LNCAP (cell line): Measurements from ENCODE around the gene EYA4.

Experiments
- TF ChIP-seq, protein P1 (sequence below): fragments of 450-650 bp; IDR thresholded peaks from 2 replicates; pipeline ENCODE4 v1.5.1; 2017; ENCODE audit warnings: mild to moderate bottlenecking

The EYA4 gene

GRCh38 chr6:133313068-133313467, 71.9 kb downstream of the EYA4 start:
- TF ChIP-seq, protein P1, sequence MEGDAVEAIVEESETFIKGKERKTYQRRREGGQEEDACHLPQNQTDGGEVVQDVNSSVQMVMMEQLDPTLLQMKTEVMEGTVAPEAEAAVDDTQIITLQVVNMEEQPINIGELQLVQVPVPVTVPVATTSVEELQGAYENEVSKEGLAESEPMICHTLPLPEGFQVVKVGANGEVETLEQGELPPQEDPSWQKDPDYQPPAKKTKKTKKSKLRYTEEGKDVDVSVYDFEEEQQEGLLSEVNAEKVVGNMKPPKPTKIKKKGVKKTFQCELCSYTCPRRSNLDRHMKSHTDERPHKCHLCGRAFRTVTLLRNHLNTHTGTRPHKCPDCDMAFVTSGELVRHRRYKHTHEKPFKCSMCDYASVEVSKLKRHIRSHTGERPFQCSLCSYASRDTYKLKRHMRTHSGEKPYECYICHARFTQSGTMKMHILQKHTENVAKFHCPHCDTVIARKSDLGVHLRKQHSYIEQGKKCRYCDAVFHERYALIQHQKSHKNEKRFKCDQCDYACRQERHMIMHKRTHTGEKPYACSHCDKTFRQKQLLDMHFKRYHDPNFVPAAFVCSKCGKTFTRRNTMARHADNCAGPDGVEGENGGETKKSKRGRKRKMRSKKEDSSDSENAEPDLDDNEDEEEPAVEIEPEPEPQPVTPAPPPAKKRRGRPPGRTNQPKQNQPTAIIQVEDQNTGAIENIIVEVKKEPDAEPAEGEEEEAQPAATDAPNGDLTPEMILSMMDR: no peak

DNA sequence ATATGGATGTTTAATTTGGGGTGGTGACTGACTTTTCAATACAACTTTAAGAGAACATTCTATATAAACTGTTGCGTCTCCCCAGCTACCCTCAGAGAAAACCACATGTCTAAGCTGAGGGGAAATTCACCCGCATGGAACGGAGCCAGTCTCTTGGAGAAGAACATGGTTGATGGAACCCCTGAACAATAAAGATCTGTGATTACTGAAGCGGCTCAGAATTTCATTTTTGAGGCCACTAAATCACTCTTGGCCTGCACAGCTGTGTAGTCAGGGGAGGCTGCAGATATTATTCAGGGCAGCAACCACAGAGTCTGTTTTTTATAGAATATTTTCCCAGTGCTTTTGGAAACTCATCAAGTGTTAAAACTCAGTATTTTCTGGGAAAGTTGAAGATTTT, 73.8 kb downstream of the EYA4 start:
- TF ChIP-seq, protein P1: no peak

DNA sequence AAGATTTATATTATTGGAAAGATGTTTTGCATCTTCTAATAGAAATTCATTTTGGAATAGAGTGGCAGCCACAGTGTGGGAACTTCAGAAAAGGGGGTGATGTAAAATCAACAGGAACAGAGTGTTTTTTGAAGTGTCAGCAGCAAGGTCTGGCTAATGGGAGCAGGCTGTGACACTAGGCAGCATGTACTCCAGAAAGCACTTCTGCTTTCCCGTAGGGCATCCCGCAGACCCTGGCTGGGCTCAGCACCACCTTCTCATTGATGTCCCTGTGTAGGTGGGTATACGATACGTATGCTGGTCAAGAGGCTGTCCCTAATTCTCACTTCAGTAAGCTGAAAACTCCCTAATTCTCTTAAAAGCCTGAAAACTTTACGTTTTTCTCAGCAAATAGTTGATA, 74.7 kb downstream of the EYA4 start:
- TF ChIP-seq, protein P1: no peak

DNA sequence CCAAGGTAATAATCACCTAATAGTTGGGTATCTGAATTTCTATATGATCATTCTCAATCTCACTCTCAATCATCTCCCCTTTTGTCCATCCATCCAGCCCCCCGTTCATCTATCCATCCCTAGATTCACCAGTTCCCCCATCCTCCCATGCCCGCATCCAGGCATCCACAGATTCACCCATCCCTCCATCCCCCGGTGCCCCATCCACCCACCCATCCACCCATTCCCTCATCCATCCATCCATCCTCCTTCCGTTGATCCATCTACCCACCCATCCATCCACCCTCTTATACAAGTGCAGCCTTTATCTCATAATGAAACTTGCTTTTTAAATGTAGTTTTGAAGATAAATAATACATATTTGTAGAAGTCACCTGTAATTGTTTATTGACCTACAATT, 76.5 kb downstream of the EYA4 start:
- TF ChIP-seq, protein P1: no peak

DNA sequence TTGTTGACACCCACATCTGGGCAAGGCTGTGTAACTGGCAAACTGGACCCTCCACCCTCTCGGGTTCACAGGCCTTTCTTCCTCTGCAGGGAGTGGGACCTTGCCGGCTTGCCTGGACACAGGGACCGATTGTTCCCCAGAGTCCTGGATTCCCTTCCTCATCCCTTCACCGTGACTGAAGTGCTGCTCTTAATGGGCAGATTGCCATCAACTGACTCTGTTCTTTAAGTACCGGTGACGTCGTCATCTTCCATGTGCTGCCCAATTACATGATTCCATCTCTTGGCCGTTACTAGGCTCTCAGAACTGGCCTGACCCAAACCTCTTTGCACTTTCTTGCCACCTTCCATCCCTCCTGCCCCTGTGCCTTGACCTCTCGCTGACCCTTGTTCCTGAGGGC, 85.4 kb downstream of the EYA4 start:
- TF ChIP-seq, protein P1: no peak

DNA sequence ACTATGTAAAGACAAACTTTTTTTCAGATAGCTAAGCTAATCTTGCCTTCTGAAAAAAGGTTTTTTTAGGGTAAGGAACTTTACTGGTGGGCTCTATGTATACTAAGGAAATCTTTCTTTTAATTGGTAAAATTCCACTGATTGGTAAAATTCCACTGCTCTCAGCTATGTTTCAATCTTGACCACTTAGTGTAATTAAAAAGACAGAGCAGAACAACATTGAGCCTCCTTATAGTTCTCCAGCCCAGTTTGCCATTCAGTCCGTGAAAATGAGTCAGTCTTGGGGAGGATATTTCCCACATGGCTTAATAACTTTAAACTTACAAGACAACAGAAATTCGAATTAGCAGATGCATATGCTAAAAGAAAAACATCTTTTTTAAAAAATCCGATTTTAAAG, 92.7 kb downstream of the EYA4 start:
- TF ChIP-seq, protein P1: no peak

DNA sequence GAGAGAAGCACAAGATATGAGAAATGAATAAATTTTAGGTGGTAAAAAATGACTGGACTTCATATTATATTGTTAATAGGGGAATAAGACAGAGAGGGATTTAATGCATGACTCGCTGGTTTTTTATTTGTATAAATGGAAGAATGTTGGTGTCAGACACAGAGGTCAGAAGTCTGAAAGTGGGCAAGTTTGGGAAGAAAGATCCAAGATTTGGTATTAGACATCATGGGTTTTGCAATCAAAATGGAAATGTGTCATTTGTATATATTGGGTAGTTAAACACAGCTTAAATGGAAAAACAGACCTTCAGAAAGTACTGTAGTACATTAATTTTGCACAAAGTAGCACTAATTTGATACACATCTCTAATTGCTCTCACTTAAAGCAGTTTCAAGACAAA, 96.2 kb downstream of the EYA4 start:
- TF ChIP-seq, protein P1: no peak
